Measurements from ENCODE around the gene IFITM5. TPM values are rescaled to one million over a fixed set of nuclear protein-coding genes. Genes with fewer than 3 reads are reported as not detected.

Gene IFITM5
- total and polyA plus RNA-seq, 9 of the 15 experiments (the other 6 are each of a cell fraction or from before 2014, with no cell fraction given), result 0.19 TPM; not detected in 8

- TF ChIP-seq CTCF (IDR thresholded peaks at IDR 0.05 in 2 of 3, conservative IDR thresholded peaks at IDR 0.05 in 1 of 3; ENCODE audit: insufficient read depth in 2 of 3, low read depth in 1 of 3, low read length in 3 of 3), result peak; percentile 66 to 78 (median 78)
- peak in 1 of 2 experiments; percentile 51; a peak in 1 of 4 replicates for TF ChIP-seq MAZ (CRISPR knock-in tag; conservative IDR thresholded peaks at IDR 0.05 in 1 of 2, IDR thresholded peaks at IDR 0.05 in 1 of 2)
- no peak for TF ChIP-seq OTX1 (CRISPR knock-in tag; IDR thresholded peaks at IDR 0.05)
- TF ChIP-seq ZNF324 (CRISPR knock-in tag; IDR thresholded peaks at IDR 0.05), result no peak
- no peak for TF ChIP-seq MBD1 (CRISPR knock-in tag; IDR thresholded peaks at IDR 0.05)
- no peak for TF ChIP-seq ZNF184 (CRISPR knock-in tag; IDR thresholded peaks at IDR 0.05)
Observed at GRCh38 chr11:304915-305843, 5.9 kb upstream of the IFITM5 start (continued).

Measured in K562 (cell line).